Astrocyte (in vitro differentiated cells and primary cell): ENCODE results near the gene TMEM259. TPM values are rescaled to one million over a fixed set of nuclear protein-coding genes. Genes with fewer than 3 reads are reported as not detected.

ENCODE experiments used
- DNase-seq: peaks from one replicate; pipeline ENCODE4 v3.0.0-alpha.2; 2010; ENCODE audit warnings: low read depth
- FAIRE-seq: peaks from 2 replicates; lab custom pipeline; 2011; peaks lifted over from hg19 to GRCh38; lab: Jason Lieb, UNC
- H2AFZ ChIP-seq: 2 replicates; pipeline ENCODE4 v1.6.0; 2012; ENCODE audit warnings: low read depth, low read length, inconsistent platforms
- H3K27ac ChIP-seq: 2 replicates; pipeline ENCODE4 v1.5.1; 2011; ENCODE audit warnings: low read depth, low read length, inconsistent platforms
- H3K27me3 ChIP-seq: 2 replicates; pipeline ENCODE4 v1.6.0; 2011; ENCODE audit warnings: low read length, inconsistent platforms; ENCODE audit not compliant: insufficient read depth
- H3K36me3 ChIP-seq: 2 replicates; pipeline ENCODE4 v1.5.1; 2011; ENCODE audit warnings: low read length, inconsistent platforms; ENCODE audit not compliant: insufficient read depth
- H3K4me1 ChIP-seq: 2 replicates; pipeline ENCODE4 v1.5.1; 2011; ENCODE audit warnings: low read length, inconsistent platforms; ENCODE audit not compliant: insufficient read depth
- H3K4me2 ChIP-seq: 2 replicates; pipeline ENCODE4 v1.6.0; 2012; ENCODE audit warnings: low read length, inconsistent platforms
- H3K4me3 ChIP-seq: 2 replicates; pipeline ENCODE4 v1.5.1; 2011; ENCODE audit warnings: low read depth, mild to moderate bottlenecking, low read length, inconsistent platforms; ENCODE audit not compliant: insufficient read depth
- H3K79me2 ChIP-seq: 2 replicates; pipeline ENCODE4 v1.6.0; 2012; ENCODE audit warnings: mild to moderate bottlenecking, low read length, inconsistent platforms; ENCODE audit not compliant: insufficient read depth
- H3K9ac ChIP-seq: 2 replicates; pipeline ENCODE4 v1.6.0; 2012; ENCODE audit warnings: mild to moderate bottlenecking, low read length, inconsistent platforms
- H3K9me3 ChIP-seq: 2 replicates; pipeline ENCODE4 v1.5.1; 2012; ENCODE audit warnings: low read depth, mild to moderate bottlenecking, low read length, inconsistent platforms; ENCODE audit not compliant: insufficient read depth
- H4K20me1 ChIP-seq: 2 replicates; pipeline ENCODE4 v1.6.0; 2012; ENCODE audit warnings: low read length, inconsistent platforms; ENCODE audit not compliant: insufficient read depth
- H3K27ac Mint-ChIP-seq: one replicate; pipeline ENCODE4 v1.8.0; 2021; ENCODE audit warnings: mild to moderate bottlenecking, mixed read lengths; ENCODE audit not compliant: unreplicated experiment
- H3K27me3 Mint-ChIP-seq: one replicate; pipeline ENCODE4 v1.8.0; 2021; ENCODE audit warnings: low read depth, mixed read lengths; ENCODE audit not compliant: unreplicated experiment
- H3K36me3 Mint-ChIP-seq: one replicate; pipeline ENCODE4 v1.8.0; 2021; ENCODE audit warnings: low read depth, mixed read lengths; ENCODE audit not compliant: unreplicated experiment
- H3K4me1 Mint-ChIP-seq: one replicate; pipeline ENCODE4 v1.8.0; 2021; ENCODE audit warnings: low read depth, mixed read lengths; ENCODE audit not compliant: unreplicated experiment
- H3K4me3 Mint-ChIP-seq: one replicate; pipeline ENCODE4 v1.8.0; 2021; ENCODE audit warnings: mild to moderate bottlenecking, moderate library complexity, mixed read lengths; ENCODE audit not compliant: unreplicated experiment
- H3K9me3 Mint-ChIP-seq: one replicate; pipeline ENCODE4 v1.8.0; 2021; ENCODE audit warnings: mild to moderate bottlenecking, mixed read lengths; ENCODE audit not compliant: unreplicated experiment
- CTCF ChIP-seq: IDR thresholded peaks from 2 replicates; pipeline ENCODE4 v1.5.1; 2011; ENCODE audit warnings: low read depth, mild to moderate bottlenecking, inconsistent platforms, low read length, moderate library complexity; ENCODE audit not compliant: insufficient read depth
- EZH2 ChIP-seq: IDR thresholded peaks from 2 replicates; pipeline ENCODE4 v1.6.1; 2012; ENCODE audit warnings: mild to moderate bottlenecking, low read length, inconsistent platforms; ENCODE audit not compliant: insufficient read depth
- total RNA-seq: library from RNA; stranded (reverse); gene quantifications from 2 replicates; pipeline ENCODE4 v1.2.1, GENCODE V29; 2021

The TMEM259 gene
- total RNA-seq, 1 donor from 2014 or later, result 155 TPM

GRCh38 chr19:1009981-1010538 is 10.9 kb downstream of the TMEM259 start:
- Mint-ChIP-seq H3K36me3 (no peaks in the 10 kb centered on the region), H3K27ac (no peak overlapping the region), H3K27me3 (no peaks in the 10 kb centered on the region), H3K9me3 (no peaks in the 10 kb centered on the region), H3K4me1 (no peaks in the 10 kb centered on the region), H3K4me3 (no peak overlapping the region)
- no peaks in the 10 kb centered on the region for H3K9me3 ChIP-seq
- H3K4me1 ChIP-seq, result no peaks in the 10 kb centered on the region
- TF ChIP-seq EZH2, result no peak
- no peaks in the 10 kb centered on the region for H3K36me3 ChIP-seq
- no peak overlapping the region for H3K9ac ChIP-seq
- DNase-seq (no peak), FAIRE-seq (no peak)
- H2AFZ ChIP-seq, result no peak overlapping the region
- H3K4me2 ChIP-seq, result no peak overlapping the region
- H3K27me3 ChIP-seq, result no peaks in the 10 kb centered on the region
- no peak overlapping the region for H3K4me3 ChIP-seq
- H4K20me1 ChIP-seq, result peaks cover 37% of the 10 kb centered on the region
- no peak overlapping the region for H3K27ac ChIP-seq
- peaks cover 23% of the 10 kb centered on the region for H3K79me2 ChIP-seq

DNA sequence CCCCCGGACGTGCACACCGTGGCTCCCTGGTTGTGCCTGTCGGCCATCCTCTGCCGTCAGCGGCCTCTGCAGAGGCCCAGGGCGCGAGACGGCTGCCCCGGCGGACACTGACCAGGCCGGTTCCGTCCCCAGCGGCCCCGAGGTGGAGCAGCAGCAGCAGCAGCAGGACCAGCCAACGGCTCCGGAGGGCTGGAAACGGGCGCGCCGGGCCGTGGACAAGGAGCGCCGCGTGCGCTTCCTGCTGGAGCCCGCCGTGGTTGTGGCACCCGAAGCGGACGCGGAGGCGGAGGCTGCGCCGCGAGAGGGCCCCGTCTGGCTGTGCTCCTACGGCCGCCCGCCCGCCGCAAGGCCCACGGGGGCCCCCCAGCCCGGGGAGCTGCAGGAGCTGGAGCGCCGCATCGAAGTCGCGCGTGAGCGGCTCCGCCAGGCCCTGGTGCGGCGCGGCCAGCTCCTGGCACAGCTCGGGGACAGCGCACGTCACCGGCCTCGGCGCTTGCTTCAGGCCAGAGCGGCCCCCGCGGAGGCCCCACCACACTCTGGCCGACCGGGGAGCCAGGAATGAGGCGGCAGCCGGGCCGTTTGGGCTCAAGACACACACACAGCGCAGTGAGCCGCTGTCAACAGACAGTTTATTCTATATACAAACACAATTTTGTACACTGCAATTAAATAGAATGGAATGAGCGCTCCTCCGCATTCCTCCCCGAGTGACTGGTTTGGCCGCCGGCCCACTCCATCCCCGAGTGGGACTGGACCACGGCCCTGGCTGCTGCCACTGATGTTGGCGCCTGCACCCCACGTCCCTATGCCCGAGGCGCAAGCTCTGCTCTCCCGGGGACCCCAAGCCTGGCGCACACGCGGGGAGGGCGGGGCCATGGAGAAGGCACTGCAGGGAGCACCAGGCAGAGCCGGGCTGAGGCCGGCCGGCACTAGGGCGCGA is 11.6 kb downstream of the TMEM259 start:
- no peak overlapping the region for H2AFZ ChIP-seq
- FAIRE-seq (no peak), DNase-seq (no peak)
- no peak overlapping the region for H3K27ac ChIP-seq
- no peaks in the 10 kb centered on the region for H3K36me3 ChIP-seq
- H3K9me3 ChIP-seq, result no peaks in the 10 kb centered on the region
- H3K4me1 ChIP-seq, result no peaks in the 10 kb centered on the region
- no peaks in the 10 kb centered on the region for H3K36me3 Mint-ChIP-seq
- TF ChIP-seq EZH2 (no peak), CTCF (no peak)
- H3K9me3 Mint-ChIP-seq, result no peaks in the 10 kb centered on the region
- H3K27me3 ChIP-seq, result no peaks in the 10 kb centered on the region
- H3K4me1 Mint-ChIP-seq, result no peaks in the 10 kb centered on the region
- no peak overlapping the region for H3K4me3 Mint-ChIP-seq
- peaks cover 15% of the 10 kb centered on the region for H3K79me2 ChIP-seq
- H4K20me1 ChIP-seq, result peaks cover 29% of the 10 kb centered on the region
- no peak overlapping the region for H3K4me3 ChIP-seq
- no peak overlapping the region for H3K9ac ChIP-seq
- no peaks in the 10 kb centered on the region for H3K27me3 Mint-ChIP-seq
- H3K27ac Mint-ChIP-seq, result no peak overlapping the region
- no peak overlapping the region for H3K4me2 ChIP-seq

DNA sequence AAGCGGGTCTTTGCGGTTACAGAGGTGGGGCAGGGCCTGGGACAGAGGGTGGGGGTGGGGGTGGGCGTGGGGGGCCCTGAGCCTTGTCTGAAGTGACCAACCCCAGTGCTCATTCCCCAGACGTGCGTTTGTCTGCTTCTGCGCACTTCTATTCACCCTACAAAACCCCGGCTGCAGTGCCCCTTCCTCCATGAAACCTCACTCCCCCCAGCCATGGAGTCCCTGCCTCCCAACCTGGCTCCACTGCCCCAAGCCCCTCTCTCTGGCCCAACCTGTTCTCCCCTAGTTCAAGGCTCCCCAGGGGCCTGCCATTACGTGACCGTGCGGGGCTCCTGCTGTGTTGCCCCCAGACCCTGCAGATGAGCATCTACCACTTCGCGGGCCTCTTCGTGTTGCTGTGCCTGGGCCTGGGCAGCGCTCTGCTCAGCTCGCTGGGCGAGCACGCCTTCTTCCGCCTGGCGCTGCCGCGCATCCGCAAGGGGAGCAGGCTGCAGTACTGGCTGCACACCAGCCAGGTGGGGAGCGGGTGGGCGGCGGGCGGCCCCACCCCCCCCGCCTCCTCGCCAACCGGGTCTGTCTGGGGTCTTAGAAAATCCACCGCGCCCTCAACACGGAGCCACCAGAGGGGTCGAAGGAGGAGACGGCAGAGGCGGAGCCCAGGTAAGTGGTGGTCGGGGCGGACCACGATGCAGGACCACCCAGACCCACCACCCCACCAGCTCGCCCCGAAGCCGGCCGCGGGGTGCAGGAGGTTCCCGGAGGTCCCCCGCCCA is 12.5 kb downstream of the TMEM259 start:
- peaks cover 7% of the 10 kb centered on the region for H3K79me2 ChIP-seq
- H3K36me3 ChIP-seq, result no peaks in the 10 kb centered on the region
- H3K9me3 ChIP-seq, result no peaks in the 10 kb centered on the region
- FAIRE-seq, result no peak
- no peak overlapping the region for H3K9ac ChIP-seq
- H3K4me1 ChIP-seq, result no peaks in the 10 kb centered on the region
- TF ChIP-seq EZH2 (no peak), CTCF (no peak)
- H3K4me3 Mint-ChIP-seq, result no peak overlapping the region
- no peaks in the 10 kb centered on the region for H3K9me3 Mint-ChIP-seq
- H3K27ac ChIP-seq, result no peak overlapping the region
- peaks cover 4% of the 10 kb centered on the region for H3K27me3 Mint-ChIP-seq
- no peak overlapping the region for H2AFZ ChIP-seq
- no peak overlapping the region for H3K4me3 ChIP-seq
- peaks cover 21% of the 10 kb centered on the region for H4K20me1 ChIP-seq
- no peaks in the 10 kb centered on the region for H3K4me1 Mint-ChIP-seq
- no peaks in the 10 kb centered on the region for H3K36me3 Mint-ChIP-seq
- H3K27ac Mint-ChIP-seq, result peak overlapping the region; percentile 53
- no peak for DNase-seq
- H3K27me3 ChIP-seq, result no peaks in the 10 kb centered on the region
- H3K4me2 ChIP-seq, result no peak overlapping the region
